GM12874 (cell line): ENCODE results near the gene CIC.

ENCODE experiments used
- CTCF ChIP-seq: IDR thresholded peaks from 2 replicates; pipeline ENCODE4 v1.5.1; 2011; ENCODE audit warnings: low read depth, mild to moderate bottlenecking, control low read depth, low read length, moderate library complexity; ENCODE audit not compliant: insufficient read depth

The CIC gene

GRCh38 chr19:42327381-42327780, 58.3 kb downstream of the CIC start:
- TF ChIP-seq CTCF, result no peak

- TF ChIP-seq CTCF, result no peak
Measured at GRCh38 chr19:42328106-42328505, 59.1 kb downstream of the CIC start.

DNA sequence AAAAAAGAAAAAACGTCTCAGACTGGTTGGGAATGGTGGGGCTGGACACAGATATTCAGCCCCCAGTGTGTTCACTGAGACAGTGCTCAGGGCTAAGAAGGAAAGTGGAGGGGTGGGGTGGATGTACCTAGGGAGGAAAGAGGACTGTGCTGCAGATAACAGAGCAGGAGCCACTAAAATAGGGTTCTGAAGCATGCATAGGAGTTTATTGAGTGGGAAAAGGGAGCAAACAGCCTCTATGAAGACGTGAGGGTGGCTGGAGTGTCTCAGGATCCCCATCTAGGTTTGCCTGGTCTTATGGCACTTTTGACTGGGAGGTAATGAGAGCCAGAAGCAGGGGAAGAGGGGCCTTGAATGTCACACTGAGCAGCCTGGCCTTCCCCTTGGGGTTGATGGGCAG, 59.8 kb downstream of the CIC start:
- TF ChIP-seq CTCF, result no peak

- TF ChIP-seq CTCF, result no peak
Measured at GRCh38 chr19:42330241-42330711, 61.2 kb downstream of the CIC start.

DNA sequence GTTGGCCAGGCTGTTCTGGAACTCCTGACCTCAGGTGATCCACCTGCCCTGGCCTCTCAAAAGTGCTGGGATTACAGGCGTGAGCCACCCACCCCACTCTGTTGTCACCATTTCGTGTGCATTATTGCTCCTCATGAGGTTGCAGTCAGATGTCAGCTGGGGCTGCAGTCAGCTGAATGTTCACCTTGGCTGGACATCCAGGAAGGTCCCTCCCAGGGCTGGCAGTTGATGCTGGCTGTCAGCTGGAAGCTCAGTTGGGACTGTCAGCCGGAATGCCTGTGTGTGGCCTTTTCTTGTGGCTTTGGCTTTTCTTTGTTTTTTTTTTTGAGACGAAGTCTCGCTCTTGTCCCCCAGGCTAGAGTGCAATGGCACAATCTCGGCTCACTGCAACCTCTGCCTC, 63.0 kb downstream of the CIC start:
- TF ChIP-seq CTCF, result no peak

GRCh38 chr19:42333018-42333417, 64.0 kb downstream of the CIC start:
- TF ChIP-seq CTCF, result no peak

DNA sequence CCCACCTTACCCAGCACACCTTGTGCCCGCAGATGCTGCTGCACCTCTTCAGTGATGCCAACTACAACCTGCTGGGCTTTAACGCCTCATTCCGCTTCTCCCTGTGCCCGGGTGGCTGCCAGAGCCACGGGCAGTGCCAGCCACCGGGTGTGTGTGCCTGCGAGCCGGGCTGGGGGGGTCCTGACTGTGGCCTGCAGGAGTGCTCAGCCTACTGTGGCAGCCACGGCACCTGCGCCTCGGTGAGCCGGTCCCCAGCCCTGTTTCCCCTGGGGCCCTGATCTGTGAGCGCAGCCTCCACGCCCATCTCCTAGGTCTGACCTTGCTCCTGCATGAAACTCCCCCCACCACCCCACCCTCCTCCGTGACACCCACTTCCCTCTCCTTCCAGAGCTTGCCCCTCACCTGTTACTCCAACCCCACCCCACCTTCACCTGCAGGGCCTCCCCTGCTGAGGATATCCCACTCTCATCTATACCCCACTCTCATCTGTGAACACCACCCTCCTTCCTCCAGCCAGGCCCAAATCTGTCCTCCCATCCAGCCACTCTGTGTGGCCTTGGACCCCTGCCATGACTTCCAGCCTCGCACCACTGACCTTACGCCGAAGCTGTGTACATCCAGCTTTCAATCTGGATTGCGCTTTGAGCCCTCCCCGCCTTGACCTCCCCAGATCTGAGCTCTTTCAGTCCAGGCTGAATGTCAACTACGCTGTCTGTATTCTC, 65.1 kb downstream of the CIC start:
- TF ChIP-seq CTCF, result no peak
